Measurements from ENCODE around the gene SELPLG. TPM values are rescaled to one million over a fixed set of nuclear protein-coding genes. Genes with fewer than 3 reads are reported as not detected.

SELPLG gene
- total RNA-seq, 1 donor from 2014 or later, result not detected

DNA sequence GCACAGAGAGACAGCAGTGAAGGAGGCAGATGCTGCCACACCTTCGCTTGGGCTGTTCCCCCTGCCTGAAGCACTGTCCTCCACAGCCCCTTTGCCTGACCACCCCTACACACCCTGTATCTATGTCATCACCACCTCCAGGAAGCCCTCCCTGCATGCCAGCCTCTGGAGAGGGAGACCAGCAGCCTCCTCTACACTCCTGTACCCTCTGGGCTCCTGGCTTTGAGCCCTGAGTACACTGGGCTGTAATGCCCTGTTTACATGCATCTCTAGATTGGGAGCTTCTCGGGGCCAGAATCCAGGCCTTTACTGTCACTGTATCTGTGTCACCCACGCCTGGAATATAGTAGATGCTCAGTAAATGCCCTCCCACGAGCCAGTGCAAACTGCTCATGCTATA, 30.0 kb downstream of the SELPLG start:
- peaks cover 13% of the 10 kb centered on the region for H3K27me3 Mint-ChIP-seq
- DNase-seq (ENCODE audit: low spot score, unreplicated experiment), result no peak
- H3K4me3 Mint-ChIP-seq (ENCODE audit: low read depth), result no peak overlapping the region
- no peaks in the 10 kb centered on the region for H3K36me3 Mint-ChIP-seq (ENCODE audit: insufficient read depth)
- no peak overlapping the region for H3K27ac Mint-ChIP-seq
- no peaks in the 10 kb centered on the region for H3K4me1 Mint-ChIP-seq (ENCODE audit: low read depth)
- no peaks in the 10 kb centered on the region for H3K9me3 Mint-ChIP-seq (ENCODE audit: low read depth)
- TF ChIP-seq, protein P1, sequence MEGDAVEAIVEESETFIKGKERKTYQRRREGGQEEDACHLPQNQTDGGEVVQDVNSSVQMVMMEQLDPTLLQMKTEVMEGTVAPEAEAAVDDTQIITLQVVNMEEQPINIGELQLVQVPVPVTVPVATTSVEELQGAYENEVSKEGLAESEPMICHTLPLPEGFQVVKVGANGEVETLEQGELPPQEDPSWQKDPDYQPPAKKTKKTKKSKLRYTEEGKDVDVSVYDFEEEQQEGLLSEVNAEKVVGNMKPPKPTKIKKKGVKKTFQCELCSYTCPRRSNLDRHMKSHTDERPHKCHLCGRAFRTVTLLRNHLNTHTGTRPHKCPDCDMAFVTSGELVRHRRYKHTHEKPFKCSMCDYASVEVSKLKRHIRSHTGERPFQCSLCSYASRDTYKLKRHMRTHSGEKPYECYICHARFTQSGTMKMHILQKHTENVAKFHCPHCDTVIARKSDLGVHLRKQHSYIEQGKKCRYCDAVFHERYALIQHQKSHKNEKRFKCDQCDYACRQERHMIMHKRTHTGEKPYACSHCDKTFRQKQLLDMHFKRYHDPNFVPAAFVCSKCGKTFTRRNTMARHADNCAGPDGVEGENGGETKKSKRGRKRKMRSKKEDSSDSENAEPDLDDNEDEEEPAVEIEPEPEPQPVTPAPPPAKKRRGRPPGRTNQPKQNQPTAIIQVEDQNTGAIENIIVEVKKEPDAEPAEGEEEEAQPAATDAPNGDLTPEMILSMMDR (IDR thresholded peaks at IDR 0.05; ENCODE audit: unreplicated experiment), result no peak

DNA sequence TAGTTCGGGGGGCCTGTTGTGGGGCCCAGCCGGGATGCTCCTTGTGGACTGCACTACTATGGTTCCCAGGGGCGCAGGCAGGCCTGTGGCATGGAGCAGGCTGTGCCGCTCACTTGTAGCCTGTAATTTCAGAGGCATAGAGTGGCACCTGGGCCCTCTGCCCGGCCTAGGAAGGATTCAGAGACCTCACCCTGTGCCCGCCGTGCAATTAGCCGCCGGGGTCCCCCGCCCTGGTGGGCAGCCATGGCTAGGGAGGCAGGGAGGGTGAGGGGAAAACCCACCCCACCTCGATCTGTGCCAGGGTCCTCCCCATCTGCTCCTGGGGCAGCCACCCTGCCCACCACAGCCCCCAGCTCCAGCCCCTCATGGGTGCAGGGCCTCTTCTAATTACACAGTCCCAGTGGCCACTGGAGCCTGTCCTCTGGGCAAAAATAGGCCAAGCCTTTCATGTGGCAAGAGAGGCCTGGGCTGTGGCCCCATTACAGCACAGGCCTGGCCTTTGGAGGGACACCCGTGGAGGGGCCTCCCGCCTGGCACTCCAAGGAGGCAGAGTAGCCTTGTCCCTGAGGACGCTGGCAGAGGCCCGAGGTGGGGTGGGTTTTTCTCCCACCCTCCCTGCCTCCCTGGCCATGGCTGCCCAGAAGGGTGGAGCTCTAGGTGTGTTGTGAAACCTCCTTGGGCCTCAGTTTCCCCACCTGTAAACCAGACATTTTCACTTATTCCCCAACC, 30.6 kb downstream of the SELPLG start:
- Mint-ChIP-seq H3K4me3 (ENCODE audit: low read depth) (no peak overlapping the region), H3K36me3 (ENCODE audit: insufficient read depth) (no peaks in the 10 kb centered on the region), H3K27me3 (peaks cover 14% of the 10 kb centered on the region), H3K27ac (no peak overlapping the region), H3K9me3 (ENCODE audit: low read depth) (no peaks in the 10 kb centered on the region), H3K4me1 (ENCODE audit: low read depth) (no peaks in the 10 kb centered on the region)
- TF ChIP-seq, protein P1 (IDR thresholded peaks at IDR 0.05; ENCODE audit: unreplicated experiment), result no peak
- DNase-seq (ENCODE audit: low spot score, unreplicated experiment), result no peak

DNA sequence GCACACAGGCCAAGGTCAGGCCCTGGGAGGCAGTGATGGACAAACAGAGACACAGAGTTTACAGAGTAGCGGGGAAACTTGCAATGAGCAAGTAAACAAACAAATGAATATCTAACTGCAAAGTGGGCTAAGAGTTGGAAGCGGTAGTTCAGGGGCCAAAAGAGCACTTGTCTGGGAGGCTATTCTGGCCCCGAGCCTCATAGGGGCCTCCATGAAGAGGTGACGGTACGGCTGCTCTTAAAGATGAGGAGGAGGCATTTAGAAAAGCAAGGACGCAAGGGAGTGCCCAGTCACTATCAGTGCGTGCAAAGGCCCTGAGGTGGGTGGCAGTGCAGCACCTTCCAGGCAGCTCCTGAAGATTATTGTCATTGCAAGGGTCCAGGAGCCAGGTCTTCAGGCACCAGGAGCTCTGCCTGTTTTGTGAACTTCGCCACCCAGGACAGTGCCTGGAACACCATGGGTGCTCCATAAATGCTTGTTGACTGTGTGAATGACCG, 31.4 kb downstream of the SELPLG start:
- Mint-ChIP-seq H3K27me3 (peaks cover 18% of the 10 kb centered on the region), H3K4me1 (ENCODE audit: low read depth) (no peaks in the 10 kb centered on the region), H3K9me3 (ENCODE audit: low read depth) (no peaks in the 10 kb centered on the region), H3K36me3 (ENCODE audit: insufficient read depth) (no peaks in the 10 kb centered on the region), H3K4me3 (ENCODE audit: low read depth) (no peak overlapping the region), H3K27ac (no peak overlapping the region)
- no peak for DNase-seq (ENCODE audit: low spot score, unreplicated experiment)
- TF ChIP-seq, protein P1 (IDR thresholded peaks at IDR 0.05; ENCODE audit: unreplicated experiment), result no peak

DNA sequence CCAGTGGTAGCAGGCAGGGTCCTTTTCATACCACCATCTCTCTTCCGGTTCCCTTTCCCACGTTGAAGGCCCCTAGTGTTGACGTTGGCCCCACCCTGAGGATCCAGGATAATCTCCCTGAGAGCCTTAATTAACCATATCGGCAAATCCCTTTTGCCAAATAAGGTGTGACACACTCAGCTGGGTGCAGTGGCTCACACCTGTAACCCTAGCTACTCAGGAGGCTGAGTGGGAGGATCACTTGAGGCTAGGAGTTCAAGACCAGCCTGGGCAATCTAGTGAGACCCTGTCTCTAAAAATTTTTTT, 33.0 kb downstream of the SELPLG start:
- peaks cover 18% of the 10 kb centered on the region for H3K27me3 Mint-ChIP-seq
- H3K27ac Mint-ChIP-seq, result no peak overlapping the region
- TF ChIP-seq, protein P1 (IDR thresholded peaks at IDR 0.05; ENCODE audit: unreplicated experiment), result no peak
- H3K36me3 Mint-ChIP-seq (ENCODE audit: insufficient read depth), result no peaks in the 10 kb centered on the region
- no peaks in the 10 kb centered on the region for H3K9me3 Mint-ChIP-seq (ENCODE audit: low read depth)
- H3K4me1 Mint-ChIP-seq (ENCODE audit: low read depth), result no peaks in the 10 kb centered on the region
- H3K4me3 Mint-ChIP-seq (ENCODE audit: low read depth), result no peak overlapping the region
- DNase-seq (ENCODE audit: low spot score, unreplicated experiment), result no peak

DNA sequence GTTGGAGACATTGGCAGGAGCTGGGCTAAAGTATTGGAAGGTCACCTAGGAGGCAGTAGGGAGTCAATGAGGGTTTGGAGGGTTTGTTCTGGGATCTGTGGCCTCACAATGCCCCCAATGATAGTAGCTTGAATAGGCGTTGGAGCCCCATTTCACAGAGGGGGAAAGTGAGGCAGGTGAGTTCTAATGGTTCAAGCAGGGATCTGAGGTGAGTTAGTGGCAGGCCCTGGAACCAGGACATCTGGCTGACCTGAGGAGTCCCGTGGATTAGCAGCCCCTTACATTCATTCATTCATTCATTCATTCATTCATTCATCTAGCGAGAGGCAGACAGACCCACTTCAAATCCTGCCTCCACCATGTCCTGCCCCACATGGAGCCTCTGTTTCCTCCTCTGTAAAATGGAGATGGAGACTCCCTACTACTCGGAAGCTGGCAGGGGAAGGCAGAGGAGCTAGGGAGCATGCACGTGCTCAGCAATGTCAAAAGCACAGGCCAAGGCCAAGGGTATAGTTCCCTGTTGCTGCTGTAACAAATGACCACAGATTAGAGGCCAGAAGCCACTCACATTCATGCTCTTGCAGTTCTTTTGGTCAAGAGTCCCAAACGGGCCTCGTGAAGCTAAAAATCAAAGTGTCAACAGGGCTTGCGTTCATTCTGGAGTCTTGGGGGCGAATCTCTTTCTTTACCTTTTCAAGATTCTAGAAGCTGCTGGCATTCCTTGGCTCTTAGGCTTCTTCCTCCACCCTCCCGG, 33.6 kb downstream of the SELPLG start:
- no peak overlapping the region for H3K4me3 Mint-ChIP-seq (ENCODE audit: low read depth)
- H3K27me3 Mint-ChIP-seq, result peaks cover 18% of the 10 kb centered on the region
- no peak overlapping the region for H3K27ac Mint-ChIP-seq
- TF ChIP-seq, protein P1 (IDR thresholded peaks at IDR 0.05; ENCODE audit: unreplicated experiment), result no peak
- H3K9me3 Mint-ChIP-seq (ENCODE audit: low read depth), result no peaks in the 10 kb centered on the region
- DNase-seq (ENCODE audit: low spot score, unreplicated experiment), result no peak
- H3K36me3 Mint-ChIP-seq (ENCODE audit: insufficient read depth), result no peaks in the 10 kb centered on the region
- no peaks in the 10 kb centered on the region for H3K4me1 Mint-ChIP-seq (ENCODE audit: low read depth)
